Activated gamma-delta T cell (primary cell): ENCODE data around the gene IFNL4.
"Not testable (repeated sequence)": the region's sequence is repeated elsewhere in the genome, so short reads cannot be mapped to it uniquely, and the experiment has no call there.

Experiments used
- DNase-seq: peaks from one replicate; lab custom pipeline; 2025; lab: John Stamatoyannopoulos, UW

IFNL4 gene

GRCh38 chr19:39223703-39224279 lies 24.9 kb downstream of the IFNL4 start:
- no peak for DNase-seq

GRCh38 chr19:39219108-39219507 lies 29.5 kb downstream of the IFNL4 start:
- DNase-seq = not testable (repeated sequence)

GRCh38 chr19:39218230-39219007 lies 30.2 kb downstream of the IFNL4 start:
- DNase-seq = no peak

GRCh38 chr19:39217094-39217493 lies 31.6 kb downstream of the IFNL4 start:
- no peak for DNase-seq

GRCh38 chr19:39215323-39215722 lies 33.3 kb downstream of the IFNL4 start:
- DNase-seq = not testable (repeated sequence)

- DNase-seq = no peak
These were observed 36.3 kb downstream of the IFNL4 start for GRCh38 chr19:39212375-39212742.

GRCh38 chr19:39211731-39212374 lies 36.8 kb downstream of the IFNL4 start:
- DNase-seq = no peak

GRCh38 chr19:39209196-39209595 lies 39.5 kb downstream of the IFNL4 start:
- DNase-seq = no peak

- DNase-seq = no peak
These were observed 40.4 kb downstream of the IFNL4 start for GRCh38 chr19:39208175-39208795.

- no peak for DNase-seq
These were observed 41.3 kb downstream of the IFNL4 start for GRCh38 chr19:39207293-39207836.

GRCh38 chr19:39206122-39206521 lies 42.5 kb downstream of the IFNL4 start:
- DNase-seq = no peak

GRCh38 chr19:39205449-39205764 lies 43.2 kb downstream of the IFNL4 start:
- no peak for DNase-seq

- no peak for DNase-seq
These were observed 45.0 kb downstream of the IFNL4 start, which contains the start of gene SYCN for GRCh38 chr19:39203372-39204341. Gene SYCN, minus strand, starts transcription at chr19:39204263. Its CDS starts 9 bp downstream, at chr19:39204254.

- DNase-seq = no peak
These were observed 45.7 kb downstream of the IFNL4 start for GRCh38 chr19:39202998-39203355.

GRCh38 chr19:39200803-39201115 lies 47.9 kb downstream of the IFNL4 start:
- DNase-seq = no peak

- DNase-seq = no peak
These were observed 48.4 kb downstream of the IFNL4 start for GRCh38 chr19:39200066-39200802.

GRCh38 chr19:39199025-39199424 lies 49.6 kb downstream of the IFNL4 start:
- DNase-seq = no peak

- DNase-seq = no peak
These were observed 50.8 kb downstream of the IFNL4 start for GRCh38 chr19:39197808-39198207.

- no peak for DNase-seq
These were observed 51.6 kb downstream of the IFNL4 start, which contains the start of gene NCCRP1 for GRCh38 chr19:39196860-39197562. Gene NCCRP1, plus strand, starts transcription at chr19:39196964. Its CDS starts 19 bp downstream, at chr19:39196983.

- no peak for DNase-seq
These were observed 52.3 kb downstream of the IFNL4 start for GRCh38 chr19:39196320-39196719.
